Muscle of leg (tissue), 11 donors: ENCODE measurements around the gene CD81. TPM values are rescaled to one million over a fixed set of nuclear protein-coding genes. Genes with fewer than 3 reads are reported as not detected.

Source experiments
- DNase-seq: peaks from one replicate; pipeline ENCODE4 v3.0.0; 2013
- H3K27ac ChIP-seq: one replicate; pipeline ENCODE4 v1.5.1; 2013; ENCODE audit warnings: mild to moderate bottlenecking, low read length, control low read depth
- H3K27me3 ChIP-seq: one replicate; pipeline ENCODE4 v1.6.1; 2013; ENCODE audit warnings: low read length; ENCODE audit not compliant: control insufficient read depth, insufficient read depth
- H3K36me3 ChIP-seq: one replicate; pipeline ENCODE4 v1.6.1; 2013; ENCODE audit warnings: low read length; ENCODE audit not compliant: control insufficient read depth, insufficient read depth
- H3K4me1 ChIP-seq: one replicate; pipeline ENCODE4 v1.6.1; 2013; ENCODE audit warnings: low read length; ENCODE audit not compliant: control insufficient read depth, insufficient read depth
- H3K4me3 ChIP-seq: one replicate; pipeline ENCODE4 v1.5.1; 2013; ENCODE audit warnings: low read length, control low read depth
- H3K9me3 ChIP-seq: replicated peaks from 2 replicates; pipeline ENCODE4 v1.6.1; 2013; ENCODE audit warnings: low read depth, low read length; ENCODE audit not compliant: control insufficient read depth
- WGBS: methylation state at CpG from one replicate; pipeline ENCODE4 v1.1.5; 2013; ENCODE audit warnings: missing lambda C conversion rate; ENCODE audit not compliant: insufficient coverage; 5-methylcytosine and 5-hydroxymethylcytosine counted together
- polyA plus RNA-seq, 8 donors: library from polyadenylated mRNA; unstranded; fragments of 120-200 nt; gene quantifications; one replicate each; pipeline versions ENCODE4 v1.2.1 to v1.2.3, GENCODE V29; 2013; ENCODE audit warnings: inconsistent platforms in 1 of 8, low replicate concordance in 1 of 8; ENCODE audit not compliant: insufficient read length in 8 of 8, insufficient read depth in 1 of 8
- total RNA-seq: library from RNA; stranded (reverse); fragments of 120-200 nt; gene quantifications from one replicate; pipeline ENCODE4 v1.2.4, GENCODE V29; 2013

Gene CD81
- total and polyA plus RNA-seq, 9 donors = 187 to 495 (median 426) TPM

DNA sequence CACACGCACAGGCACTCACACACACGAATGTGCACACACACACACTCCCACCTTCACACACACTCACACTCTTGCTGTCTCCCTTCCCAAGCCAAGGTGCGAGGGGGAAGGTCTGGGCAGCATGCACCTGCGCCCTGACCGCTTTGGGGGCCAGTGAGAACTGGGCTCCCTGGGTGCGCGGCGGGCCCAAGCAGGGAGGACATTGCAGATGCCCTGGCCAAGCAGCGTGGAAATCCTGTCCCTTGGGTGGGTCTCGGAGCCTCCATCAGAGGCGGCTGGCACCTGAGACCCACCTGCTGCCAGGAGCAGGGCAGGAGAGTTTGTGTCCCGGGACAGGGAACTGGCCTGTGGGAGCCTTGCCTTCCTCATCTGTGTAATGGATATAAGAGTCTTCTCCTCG is 3.3 kb downstream of the CD81 start:
- no peak overlapping the region for H3K4me3 ChIP-seq
- H3K4me1 ChIP-seq = peaks cover 77% of the 10 kb centered on the region
- H3K27me3 ChIP-seq = no peaks in the 10 kb centered on the region
- no peaks in the 10 kb centered on the region for H3K9me3 ChIP-seq
- WGBS = 70% methylated on average over 11 of the region's 13 CpGs
- DNase-seq = no peak
- peak overlapping the region; percentile 93 for H3K27ac ChIP-seq
- peaks cover 32% of the 10 kb centered on the region for H3K36me3 ChIP-seq

DNA sequence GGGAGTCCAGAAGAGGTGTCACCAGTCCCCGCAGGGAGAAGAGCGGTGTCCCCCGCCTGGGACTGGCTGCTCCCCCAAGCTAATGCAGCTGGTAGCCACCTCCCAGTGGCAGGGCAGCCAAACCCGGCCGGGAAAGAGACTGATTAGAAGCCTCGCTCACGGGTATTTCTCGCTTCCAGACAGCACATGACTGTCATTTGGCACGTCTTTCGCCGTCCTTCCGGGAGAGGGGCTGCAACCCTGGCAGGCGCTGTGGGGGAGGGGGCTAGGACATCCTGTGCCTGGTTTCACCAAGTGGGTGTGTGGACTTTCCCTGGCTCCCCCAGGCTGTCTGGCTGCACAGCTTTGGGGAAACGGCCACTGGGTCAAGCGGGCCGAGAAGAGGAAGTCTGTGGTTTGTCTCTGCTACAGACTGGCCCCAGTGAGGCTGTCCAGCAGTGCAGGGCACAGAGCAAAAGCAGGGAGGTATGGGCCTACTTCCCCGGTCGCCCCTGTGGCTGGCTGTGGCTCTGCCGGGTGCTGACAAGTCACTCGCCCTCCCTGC is 3.8 kb downstream of the CD81 start:
- H3K4me3 ChIP-seq = no peak overlapping the region
- DNase-seq = peak; percentile 71

DNA sequence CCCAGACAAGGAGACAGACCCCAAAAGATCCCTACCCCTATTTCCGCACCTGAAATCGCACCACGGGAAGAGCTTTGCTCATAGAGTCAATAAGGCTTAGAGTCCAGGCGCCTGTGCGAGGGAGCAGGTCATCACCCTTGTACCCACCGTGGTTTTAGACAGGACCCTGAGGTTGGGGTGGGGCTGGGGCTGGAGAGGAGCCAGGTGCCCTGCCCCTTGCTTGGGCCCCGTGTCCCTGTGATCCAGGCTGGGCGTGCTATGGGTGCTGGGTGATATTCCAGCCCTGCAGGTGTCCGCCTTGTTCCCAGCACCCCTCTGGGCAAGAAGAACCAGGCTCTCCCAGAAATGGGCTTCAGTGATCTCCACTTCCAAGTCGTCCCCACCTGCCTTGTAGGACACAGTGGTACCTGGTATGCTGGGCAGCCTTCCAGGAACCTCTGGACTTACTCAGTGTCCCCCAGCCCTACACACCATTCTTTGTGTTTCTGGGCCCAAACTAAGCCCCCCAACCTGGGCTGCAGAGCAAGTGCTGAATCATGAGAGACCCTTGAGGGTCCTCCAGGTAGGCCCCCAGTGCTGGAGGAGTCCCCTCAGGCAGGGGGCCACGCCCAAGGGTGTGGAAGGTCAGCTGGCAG is 4.5 kb downstream of the CD81 start:
- Histone ChIP-seq H3K36me3 (peaks cover 43% of the 10 kb centered on the region), H3K9me3 (no peaks in the 10 kb centered on the region), H3K27ac (peak overlapping the region; percentile 93), H3K4me1 (peaks cover 86% of the 10 kb centered on the region), H3K27me3 (no peaks in the 10 kb centered on the region), H3K4me3 (no peak overlapping the region)
- DNase-seq = no peak
- WGBS = 81% methylated on average over 5 of the region's 11 CpGs

More for the DNA sequence above, 3.8 kb downstream of the CD81 start:
- Histone ChIP-seq H3K4me1 (peaks cover 81% of the 10 kb centered on the region), H3K27ac (peak overlapping the region; percentile 93), H3K27me3 (no peaks in the 10 kb centered on the region), H3K9me3 (no peaks in the 10 kb centered on the region), H3K36me3 (peaks cover 36% of the 10 kb centered on the region)
- WGBS = 66% methylated on average over 16 of the region's 20 CpGs

DNA sequence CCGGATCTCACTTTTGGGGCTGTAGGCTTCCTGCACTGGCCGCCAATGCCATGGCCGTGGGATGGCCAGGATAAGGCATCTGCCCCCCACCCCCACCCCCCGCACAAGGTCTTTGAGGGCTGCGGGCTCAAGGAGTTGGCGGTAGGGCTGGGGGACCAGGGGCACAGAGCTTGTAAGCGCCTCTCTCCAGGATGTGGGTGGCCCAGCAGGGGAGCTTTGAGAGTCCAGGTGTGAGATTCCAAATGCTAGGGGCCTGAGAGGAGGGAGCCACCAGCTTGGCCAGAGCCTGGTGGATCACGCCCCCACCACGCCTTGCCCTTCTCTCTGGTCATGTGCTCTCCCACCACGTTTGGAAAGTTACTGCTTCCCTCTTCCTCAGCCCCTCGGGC is 5.0 kb downstream of the CD81 start:
- 80% methylated on average over 1 of the region's 11 CpGs for WGBS
- Histone ChIP-seq H3K4me1 (peaks cover 87% of the 10 kb centered on the region), H3K27ac (peak overlapping the region; percentile 93)

DNA sequence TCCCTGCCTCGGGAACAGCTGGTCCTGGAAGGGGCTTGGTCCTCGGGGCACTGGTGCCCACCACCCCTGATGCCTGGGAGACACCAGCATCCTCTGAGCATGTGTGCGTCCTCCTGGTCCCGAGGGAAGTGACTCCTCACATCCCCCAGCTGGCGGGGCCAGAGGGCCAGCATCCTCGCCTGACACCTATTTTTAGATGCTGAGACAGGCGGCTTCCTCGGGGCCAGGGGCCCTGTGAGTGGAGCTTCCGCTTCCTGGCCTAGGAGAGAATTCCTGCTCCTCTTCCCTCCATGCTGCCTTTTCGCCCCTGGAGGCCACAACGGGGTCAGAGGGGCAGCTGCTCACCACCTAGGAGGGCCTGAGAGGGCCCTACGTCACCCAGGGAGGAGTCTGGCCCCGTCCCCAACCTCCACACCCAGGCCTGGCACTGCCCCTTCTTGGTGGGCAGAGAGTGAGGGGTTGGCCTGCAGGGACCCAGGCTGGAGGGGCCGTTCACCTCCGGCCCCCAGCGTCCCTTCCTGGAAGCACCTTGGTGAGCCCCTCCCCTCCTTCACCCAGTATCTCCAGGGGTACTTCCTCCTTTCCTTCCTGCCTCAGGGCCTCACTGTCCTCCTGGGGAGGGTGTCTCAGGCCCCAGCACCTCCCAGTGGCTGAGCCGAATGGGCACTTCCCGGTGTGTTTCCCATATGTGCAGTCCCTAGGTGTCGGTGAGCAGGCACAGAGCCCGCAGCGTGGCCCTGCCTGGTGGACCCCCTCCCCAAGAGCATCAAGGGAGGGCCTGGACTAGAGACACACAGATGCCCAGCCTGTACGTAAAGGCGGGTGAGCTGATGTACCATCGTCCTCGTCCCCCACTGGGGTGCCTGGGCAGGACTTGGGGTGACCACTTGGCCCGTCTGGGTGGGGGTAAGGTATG is 6.1 kb downstream of the CD81 start:
- Histone ChIP-seq H3K4me3 (no peak overlapping the region), H3K27ac (peak overlapping the region; percentile 93), H3K4me1 (peaks cover 97% of the 10 kb centered on the region), H3K36me3 (peaks cover 47% of the 10 kb centered on the region), H3K9me3 (no peaks in the 10 kb centered on the region), H3K27me3 (no peaks in the 10 kb centered on the region)
- WGBS = 27% methylated on average over 13 of the region's 26 CpGs
- DNase-seq = peak; percentile 86

More for the DNA sequence above, 5.0 kb downstream of the CD81 start:
- DNase-seq = no peak
- no peaks in the 10 kb centered on the region for H3K27me3 ChIP-seq
- no peaks in the 10 kb centered on the region for H3K9me3 ChIP-seq
- no peak overlapping the region for H3K4me3 ChIP-seq
- H3K36me3 ChIP-seq = peaks cover 47% of the 10 kb centered on the region

DNA sequence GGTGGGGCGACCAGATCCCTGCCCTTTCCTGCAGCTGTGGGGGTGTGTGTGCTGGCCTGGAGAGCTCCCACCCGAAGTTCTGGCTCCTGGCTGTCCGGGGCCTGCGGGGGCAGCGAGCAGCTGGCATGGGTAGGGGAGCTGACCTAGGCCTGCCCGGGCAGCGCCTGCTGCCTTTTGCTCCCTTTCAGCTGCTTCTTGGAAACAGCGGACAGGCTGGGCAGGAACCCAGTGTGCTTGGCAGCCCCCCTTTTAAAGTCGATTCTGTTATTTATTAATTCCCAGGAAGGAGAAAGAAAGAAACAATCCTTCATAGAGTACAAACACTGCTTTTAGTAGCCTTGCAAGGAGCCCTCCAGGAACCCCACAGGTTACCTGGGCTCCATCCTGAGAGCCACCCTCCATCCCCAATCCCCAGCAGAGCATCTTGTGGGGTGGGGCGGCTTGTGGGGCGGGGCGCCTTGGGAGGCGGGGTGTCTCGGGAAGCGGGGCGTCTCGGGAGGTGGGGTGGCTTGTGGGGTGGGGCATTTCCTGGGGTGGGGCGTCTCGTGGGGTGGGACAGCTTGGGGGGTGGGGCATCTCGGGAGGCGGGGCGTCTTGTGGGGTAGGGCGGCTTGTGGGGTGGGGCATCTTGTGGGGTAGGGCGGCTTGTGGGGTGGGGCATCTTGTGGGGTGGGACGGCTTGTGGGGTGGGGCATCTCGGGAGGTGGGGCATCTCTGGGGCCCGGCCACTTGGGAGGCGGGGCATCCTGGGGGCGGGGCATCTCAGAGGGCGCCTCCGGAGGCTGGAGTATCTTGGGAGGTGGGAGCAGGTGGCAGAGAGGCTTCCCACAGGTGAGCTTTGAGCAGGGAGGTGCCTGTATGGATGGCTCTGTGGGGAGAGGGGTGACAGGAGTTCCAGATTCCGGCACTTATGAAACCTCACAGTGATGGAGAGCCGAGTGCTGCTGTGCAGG is 7.0 kb downstream of the CD81 start:
- WGBS = 34% methylated on average over 14 of the region's 33 CpGs
- peaks cover 97% of the 10 kb centered on the region for H3K4me1 ChIP-seq
- no peaks in the 10 kb centered on the region for H3K9me3 ChIP-seq
- DNase-seq = peak; percentile 49
- H3K36me3 ChIP-seq = peaks cover 51% of the 10 kb centered on the region
- H3K27me3 ChIP-seq = no peaks in the 10 kb centered on the region
- no peak overlapping the region for H3K4me3 ChIP-seq
- H3K27ac ChIP-seq = peak overlapping the region; percentile 93

DNA sequence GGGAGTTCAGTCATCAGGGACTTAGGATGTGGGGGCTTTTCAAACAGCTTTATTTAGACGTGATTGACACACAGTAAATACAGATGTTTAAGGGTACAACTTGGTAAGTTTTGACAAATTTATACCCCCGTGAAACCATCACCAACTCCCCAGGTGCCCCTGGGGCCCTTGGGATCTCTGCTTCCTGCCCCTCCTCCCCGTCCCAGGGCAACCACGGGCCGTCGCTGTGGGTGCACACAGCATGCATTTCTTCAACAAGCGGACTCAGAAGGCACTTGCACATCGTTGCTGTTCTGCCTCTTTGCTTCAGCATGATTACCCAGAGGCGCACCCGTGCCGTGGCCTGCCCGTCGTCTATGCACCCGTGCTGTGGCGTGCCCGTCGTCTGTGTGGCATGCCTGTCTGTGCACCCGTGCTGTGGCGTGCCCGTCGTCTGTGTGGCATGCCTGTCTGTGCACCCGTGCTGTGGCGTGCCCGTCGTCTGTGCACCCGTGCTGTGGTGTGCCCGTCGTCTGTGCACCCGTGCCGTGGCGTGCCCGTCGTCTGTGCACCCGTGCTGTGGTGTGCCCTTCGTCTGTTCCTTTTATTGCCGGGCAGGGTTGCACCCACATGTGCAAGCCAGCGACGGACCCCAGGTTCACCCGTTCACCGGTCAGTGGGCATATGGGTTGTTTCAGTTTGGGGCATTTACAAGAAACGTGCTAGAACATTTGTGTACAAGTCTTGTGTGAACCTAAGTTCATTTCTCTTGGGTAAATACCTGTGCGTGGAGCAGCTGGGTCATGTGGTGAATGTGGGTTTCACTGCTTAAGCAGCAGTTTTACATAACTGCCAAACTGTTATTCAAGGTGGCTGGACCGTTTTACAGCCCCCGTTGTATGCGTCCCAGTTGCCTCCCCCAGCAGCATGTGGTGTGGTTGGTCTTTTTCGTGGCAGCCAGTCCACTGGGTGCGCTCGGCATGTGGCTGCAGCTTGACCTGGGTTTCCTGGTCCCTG is 8.3 kb downstream of the CD81 start:
- no peak for DNase-seq
- H3K4me1 ChIP-seq = peaks cover 97% of the 10 kb centered on the region
- no peak overlapping the region for H3K4me3 ChIP-seq
- H3K27me3 ChIP-seq = no peaks in the 10 kb centered on the region
- H3K27ac ChIP-seq = peak overlapping the region; percentile 59
- H3K9me3 ChIP-seq = no peaks in the 10 kb centered on the region
- peaks cover 52% of the 10 kb centered on the region for H3K36me3 ChIP-seq
- WGBS = 70% methylated on average over 30 of the region's 48 CpGs

DNA sequence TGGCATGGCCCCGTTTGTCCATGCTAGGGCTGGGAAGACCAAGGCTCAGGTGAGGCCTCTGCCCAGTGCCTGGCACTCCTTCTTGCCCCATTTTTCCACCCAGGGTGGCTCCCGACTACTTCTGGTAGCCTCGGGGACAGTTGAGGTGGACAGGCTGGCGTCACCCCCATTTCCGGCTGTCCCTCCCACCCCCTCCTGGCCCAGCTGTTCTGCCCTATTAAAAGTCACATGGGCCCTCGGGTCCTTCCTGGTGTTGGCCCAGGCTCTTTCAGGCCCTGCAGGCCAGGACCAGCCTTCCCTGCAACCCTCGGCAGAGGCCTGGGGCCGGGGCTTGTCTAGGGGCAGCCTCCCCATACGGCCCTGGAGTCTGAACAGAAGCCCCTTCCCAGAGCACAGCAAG is 9.5 kb downstream of the CD81 start:
- H3K36me3 ChIP-seq = peaks cover 48% of the 10 kb centered on the region
- no peak overlapping the region for H3K4me3 ChIP-seq
- H3K4me1 ChIP-seq = peaks cover 95% of the 10 kb centered on the region
- H3K27me3 ChIP-seq = no peaks in the 10 kb centered on the region
- no peak for DNase-seq
- no peaks in the 10 kb centered on the region for H3K9me3 ChIP-seq
- H3K27ac ChIP-seq = peak overlapping the region; percentile 59
- WGBS = 43% methylated on average over 8 of the region's 9 CpGs
